Retina (tissue), 1 donor: Measurements from ENCODE around the gene TRIM28.
"Not testable (repeated sequence)": the region's sequence is repeated elsewhere in the genome, so short reads cannot be mapped to it uniquely, and the experiment has no call there.

Experiments
- DNase-seq: peaks from one replicate; pipeline ENCODE4 v3.0.0-alpha.2; 2016

The TRIM28 gene

DNA sequence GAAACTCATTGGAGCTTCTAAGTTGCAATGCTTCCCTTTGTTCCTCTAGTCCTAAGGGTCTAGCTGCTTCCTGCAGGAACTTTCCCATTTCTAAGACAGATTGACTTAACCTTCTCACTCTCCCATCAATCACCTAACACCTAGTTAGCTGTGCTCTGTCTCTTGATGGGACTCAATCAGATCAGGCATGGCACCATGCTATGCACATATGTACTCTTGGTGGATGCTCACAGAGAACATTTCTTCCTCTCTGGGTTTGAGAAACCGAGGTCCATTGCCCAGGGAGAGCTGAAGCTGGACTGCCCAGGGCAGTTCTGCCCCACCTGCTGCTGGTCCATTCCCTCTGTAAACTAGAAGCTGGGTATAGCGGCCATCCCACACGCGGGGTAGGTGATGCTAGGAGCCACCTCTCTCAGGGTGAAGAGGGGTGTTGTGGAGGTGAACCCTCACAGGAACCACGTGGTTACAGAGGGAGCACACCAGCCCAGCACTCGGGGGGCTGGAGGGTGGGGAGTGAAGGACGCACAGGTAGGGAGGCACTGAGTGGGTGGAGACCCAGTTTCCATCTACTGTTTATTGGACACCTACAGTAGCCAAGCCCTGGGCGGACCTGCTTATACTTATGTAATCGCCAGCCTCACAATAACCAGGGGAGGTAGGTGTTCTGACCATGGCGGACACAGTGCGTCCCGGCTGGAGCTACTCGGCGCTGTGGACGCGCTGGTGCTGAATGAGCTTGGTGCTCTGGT lies 17.7 kb downstream of the TRIM28 start:
- DNase-seq = no peak

DNA sequence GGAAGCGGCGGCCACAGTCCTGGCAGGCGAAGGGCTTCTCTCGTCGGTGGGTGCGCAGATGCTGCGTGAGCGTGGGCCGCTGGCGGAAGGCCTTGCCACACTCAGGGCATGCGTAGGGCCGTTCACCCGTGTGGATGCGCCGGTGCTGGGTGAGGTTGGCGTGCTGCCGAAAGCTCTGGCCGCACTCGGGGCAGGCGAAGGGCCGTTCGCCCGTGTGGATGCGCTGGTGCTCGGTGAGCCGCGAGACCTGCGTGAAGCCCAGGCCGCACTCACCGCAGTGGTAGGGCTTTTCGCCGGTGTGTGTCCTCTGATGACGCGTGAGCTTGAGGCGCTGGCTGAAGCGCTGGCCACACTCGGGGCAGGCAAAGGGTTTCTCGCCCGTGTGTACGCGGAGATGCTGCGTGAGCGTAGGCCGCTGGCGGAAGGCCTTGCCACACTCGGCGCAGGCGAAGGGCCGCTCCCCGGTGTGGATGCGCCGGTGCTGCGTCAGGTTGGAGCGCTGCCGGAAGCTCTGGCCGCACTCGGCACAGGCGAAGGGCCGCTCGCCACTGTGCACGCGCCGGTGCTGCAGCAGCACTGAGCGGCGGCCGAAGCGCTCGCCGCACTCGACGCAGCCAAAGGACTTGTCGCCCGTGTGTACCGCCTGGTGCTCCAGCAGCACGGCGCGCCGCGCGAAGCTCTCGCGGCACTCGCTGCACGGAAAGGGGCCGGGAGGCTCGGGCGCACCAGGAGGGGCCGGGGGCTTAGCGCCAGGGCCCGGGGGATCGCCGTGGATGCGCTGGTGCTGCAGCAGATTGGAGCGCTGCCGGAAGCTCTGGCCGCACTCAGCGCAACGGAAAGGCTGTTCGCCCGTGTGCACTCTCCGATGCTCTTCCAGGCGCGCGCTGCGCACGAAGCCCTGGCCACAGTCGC lies 18.5 kb downstream of the TRIM28 start:
- peak; percentile 87 for DNase-seq

DNA sequence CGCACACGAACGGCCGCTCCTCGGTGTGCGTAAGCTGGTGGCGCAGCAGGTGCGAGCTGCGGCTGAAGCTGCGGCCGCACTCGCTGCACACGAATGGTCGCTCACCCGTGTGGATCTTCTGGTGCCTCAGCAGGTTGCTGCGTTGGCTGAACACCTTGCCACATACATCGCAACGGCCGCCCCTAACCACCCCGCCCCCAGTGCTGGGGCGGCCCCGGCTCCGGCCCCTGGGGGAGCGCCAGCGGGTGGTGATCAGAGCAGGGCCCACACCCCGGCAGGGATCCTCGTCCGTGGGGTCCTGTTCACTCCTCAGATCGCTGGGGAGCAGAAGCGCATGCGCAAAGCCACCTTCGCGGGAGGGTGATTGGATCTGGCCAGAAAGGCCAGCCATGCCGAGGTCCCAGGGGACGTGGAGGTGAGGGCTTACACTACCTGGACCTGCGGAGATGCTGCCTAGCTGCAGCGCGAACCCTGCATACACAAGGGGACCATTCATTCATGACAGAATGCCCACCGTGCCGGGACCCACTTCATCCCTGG lies 19.2 kb downstream of the TRIM28 start:
- DNase-seq = peak; percentile 84

DNA sequence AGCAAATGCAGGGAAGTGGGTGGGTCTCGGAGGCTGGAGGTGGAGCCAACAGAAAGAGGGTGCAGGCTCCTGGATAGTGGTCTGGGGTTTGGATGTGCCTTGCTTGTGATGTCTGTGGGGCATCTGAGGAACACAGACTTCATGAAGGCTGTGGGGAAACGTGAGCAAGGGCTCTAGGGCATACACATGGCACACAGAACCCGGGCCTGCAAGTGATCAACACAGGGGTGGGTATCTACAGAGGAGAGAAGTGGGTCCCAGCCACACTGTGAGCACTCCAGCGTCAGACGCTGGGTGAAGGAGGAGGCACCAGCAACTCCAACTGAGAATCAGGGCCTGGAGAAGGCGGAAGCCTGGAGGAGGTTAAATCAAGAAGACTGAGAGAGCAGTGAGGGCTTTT lies 20.0 kb downstream of the TRIM28 start:
- DNase-seq = no peak

DNA sequence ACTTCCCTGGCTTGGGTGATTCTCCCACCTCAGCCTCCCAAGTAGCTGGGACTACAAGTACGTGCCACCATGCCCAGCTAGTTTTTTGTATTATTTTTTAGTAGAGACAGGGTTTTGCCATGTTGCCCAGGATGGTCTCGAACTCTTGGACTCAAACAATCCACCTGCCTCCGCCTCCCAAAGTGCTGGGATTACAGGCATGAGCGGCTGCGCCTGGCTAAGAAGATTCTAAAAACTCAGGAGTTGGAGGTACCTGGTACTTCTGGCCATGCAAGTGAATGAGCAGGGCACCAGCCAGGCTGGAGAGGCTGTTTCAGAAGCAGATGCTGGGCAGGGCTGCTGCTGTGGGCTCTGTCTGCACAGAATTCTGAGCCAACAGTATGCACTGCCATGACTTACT lies 23.1 kb downstream of the TRIM28 start:
- DNase-seq = no peak

DNA sequence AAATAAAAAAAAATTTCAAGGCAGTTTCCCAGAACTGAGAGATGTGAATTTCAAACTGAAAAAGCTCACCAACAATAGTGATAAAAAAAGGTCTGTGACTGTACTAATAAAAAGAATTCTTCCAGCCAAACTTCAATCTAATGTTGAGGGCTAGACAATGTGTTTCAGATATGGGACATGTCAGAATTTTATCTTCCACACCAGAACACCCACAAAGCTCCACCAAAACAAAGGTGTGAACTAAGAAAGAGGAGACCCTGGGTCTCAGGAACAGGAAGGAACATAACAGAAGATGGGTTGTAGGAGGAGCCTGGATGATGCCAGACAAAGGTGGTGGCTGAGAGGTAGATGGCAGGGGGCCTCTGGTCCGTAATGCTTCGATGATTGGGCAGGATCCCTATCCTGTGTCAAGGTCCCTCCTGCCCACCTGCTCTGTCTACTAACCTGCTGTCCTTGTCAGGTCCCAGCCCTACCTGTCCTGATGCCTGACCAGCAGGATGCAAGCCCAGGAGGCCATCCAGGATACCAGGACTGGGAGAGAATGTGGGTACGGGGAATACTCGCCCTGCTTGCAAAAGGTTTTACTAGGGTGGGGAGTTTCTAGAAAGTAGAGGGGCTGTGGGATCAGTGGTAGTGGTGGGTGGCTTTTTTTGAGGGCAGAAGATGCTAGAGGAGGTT lies 24.7 kb downstream of the TRIM28 start:
- DNase-seq = no peak

DNA sequence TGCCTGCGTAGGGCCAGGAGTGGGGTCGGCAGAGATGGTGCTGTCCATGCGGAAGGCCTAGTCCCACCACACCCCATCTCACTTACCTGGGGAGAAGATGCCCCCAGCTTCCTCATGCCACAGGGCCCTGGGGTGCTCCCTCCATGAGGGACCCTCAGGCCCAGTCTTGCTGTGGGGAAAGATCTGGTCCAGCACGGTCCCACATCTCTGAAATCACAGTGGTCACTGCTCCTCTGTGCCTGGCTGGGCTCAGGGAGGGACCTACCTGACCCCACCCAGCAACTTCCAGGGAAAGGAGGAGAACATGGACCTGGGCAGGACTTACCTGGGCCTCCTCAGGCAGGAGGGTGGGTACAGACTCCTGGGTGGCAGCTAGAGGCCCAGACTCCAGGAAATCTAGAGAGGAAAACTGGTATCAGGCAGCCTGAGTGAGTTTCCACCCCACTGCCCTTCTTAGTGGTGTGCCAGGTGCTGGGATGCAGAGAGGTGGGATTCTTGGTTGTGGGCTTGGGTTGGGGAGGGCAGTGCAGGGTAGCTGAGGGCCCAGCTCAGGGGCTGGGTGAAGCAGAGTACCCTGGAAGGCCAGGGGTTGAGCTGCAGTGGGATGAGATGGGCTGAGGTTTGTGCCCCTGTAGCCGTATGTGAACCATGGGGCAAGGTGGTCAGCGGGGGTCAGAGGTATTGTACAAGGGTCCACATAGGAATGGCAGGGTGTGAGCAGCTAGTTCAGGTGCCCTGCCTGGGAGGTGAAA lies 25.5 kb downstream of the TRIM28 start:
- DNase-seq = no peak

DNA sequence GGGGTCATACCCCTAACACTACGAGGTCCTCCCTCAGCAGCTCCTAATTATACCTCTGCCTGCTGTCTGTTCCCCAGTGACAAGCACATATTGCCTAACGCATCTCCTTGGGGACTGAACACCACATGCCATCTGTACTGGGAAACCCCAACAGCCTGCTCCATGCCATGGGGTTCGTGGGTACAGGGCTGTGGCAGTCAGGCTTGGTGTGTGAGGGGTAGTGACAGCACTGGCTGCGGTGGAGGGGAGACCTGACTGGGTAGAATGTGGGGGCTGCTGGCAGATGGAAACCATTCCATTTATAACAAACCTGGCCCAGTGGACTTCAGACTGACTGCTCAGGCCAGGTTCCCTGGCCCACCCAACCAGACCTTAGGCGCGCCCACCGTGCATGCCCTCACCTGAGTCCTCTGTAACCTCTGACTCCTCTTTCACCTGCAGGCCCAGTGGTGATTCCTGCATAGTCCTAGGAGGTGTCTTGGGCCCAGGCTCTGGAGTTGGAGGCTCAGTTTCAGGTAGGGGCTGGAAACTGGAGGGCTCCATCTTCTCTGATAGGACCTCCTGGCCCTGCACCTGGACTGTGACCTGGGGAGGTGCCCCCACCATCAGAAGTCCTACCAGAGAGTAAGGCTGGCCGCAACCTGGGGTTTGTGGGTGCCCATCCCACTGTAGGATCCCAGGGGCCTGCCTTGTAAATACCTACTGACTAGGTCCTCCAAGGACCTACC lies 26.2 kb downstream of the TRIM28 start:
- no peak for DNase-seq

DNA sequence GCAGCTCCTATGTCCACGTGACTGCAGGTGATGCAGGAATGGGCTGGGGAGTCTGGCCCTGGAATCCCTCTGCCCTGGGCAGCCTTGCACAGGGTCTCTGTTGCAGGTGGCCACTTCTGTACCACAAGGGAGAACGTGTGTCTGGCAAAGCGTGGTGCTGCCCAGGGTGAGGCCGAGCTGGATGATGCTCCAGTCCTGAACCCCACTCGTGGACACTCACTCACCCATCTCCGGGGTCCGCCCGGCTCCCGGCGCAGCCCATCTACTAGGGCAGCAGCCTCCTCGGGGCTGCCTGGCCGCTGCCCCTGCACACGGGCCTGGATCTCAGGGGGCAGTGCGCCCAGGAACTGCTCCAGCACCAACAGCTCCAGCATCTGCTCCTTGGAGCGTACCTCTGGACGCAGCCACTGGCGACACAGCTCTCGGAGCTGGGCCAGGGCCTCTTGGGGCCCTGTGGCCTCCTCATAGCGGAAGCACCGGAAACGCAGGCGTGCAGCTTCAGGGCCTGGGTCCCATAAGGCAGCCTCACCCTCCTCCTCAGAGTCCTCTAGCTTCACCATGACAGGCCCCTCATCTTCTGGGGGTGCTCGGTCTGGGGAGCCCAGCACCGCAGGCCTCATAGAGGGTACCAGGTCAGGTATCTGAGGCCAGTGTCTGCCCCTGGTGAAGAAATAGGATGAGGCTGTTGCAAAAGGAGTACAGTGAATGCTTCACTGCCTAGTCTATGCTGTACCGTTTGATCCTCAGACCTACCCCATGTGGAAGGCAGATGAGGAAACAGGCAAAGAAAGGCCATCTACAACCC lies 27.1 kb downstream of the TRIM28 start:
- DNase-seq = no peak

DNA sequence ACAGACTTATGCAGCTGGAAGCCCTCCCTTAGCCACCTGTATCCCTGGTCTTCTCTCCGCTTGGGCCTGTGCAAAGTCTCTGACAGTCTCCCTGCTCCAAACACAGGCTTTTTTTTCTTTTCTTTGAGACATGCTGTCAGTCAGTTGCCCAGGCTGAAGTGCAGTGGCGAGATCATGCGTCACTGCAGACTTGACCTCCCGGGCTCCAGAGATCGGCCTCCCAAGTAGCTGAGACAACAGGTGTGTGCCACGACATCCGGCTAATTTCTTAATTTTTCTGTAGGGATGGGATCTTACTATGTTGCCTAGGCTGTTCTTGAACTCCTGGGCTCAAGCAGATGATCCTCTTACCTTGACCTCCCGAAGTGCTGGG lies 27.7 kb downstream of the TRIM28 start:
- no peak for DNase-seq

DNA sequence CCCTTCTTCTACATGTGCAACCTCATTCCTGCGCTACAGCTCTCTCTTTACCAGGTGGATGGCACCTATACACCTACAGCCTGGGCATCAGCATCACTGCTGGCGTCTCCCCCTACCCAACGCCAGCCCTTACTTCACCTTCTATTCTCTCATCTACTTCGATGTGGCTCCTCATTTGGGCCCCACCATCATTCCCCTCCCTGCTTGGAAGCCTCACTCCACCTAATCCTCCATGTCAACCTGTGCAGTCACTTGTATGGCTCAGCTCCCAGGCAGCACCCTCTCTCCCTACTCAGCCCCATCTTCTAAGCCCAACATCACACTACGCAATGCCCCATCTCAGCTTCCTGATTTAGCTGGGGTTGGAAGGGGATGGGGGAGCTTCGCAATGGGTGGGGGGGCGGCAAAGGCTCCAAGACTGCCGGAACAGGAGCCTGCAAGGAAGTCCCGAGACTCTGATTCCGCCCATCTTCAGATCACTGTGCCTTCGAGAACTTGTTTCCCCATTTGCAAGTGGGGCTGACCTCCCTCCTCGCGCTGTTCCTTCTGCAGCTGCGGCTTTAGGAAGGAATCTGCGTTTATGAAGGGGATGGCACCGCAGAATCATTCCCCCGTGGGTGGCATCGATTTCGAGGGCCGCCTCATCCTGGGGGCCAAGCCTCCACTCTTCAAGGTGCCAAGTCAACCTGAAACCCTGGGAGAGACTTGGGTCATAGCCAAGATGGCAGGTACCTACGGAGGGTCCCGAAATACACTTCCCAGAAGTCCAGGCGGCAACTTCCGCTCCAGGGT lies 28.4 kb downstream of the TRIM28 start:
- no peak for DNase-seq

DNA sequence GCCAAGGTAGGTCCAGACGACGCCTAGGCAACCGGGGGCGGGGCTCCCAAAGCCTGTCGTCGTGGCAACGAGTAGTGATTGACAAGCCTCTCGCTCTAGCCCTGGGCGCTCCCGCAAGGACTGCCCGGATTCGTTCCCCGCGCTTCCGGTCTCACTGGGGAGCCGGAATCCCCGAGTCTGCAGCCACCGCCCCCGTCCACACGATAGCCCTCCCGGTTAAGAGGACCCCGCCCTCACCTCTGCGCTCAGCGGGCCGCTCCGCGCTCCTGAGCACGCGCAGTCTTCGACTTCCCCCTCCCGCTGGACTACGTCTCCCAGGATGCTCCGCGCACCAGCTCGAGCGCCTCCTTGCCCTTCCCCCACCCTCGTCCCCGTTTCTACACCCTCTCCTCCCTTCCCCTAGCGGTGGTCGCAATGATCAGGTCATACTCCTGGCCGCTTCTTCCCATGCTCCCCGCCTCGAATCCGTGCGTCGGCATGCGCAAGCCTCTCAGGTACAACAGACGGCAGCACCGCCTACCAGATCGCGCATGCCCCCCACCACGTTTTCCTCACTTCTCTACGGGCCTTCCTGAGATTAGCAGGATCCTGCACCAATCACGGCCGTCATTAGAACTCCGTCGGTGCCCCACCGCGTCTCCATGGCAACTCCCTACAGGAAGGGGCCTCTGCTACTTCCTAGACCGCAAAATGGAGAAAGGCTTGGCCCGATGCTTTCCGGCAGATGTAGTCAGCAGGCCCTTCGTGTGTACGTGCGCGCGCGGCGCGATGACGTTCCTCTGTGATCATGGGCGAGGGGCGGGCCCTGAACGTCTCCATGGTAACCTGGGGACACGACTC lies 29.2 kb downstream of the TRIM28 start, which contains the start of gene MZF1:
TSS of gene MZF1 (minus strand) at position 518 of the 840 bp plus-strand sequence. CDS start 1,946 bp downstream, outside the sequence.
- peak; percentile 99 for DNase-seq

DNA sequence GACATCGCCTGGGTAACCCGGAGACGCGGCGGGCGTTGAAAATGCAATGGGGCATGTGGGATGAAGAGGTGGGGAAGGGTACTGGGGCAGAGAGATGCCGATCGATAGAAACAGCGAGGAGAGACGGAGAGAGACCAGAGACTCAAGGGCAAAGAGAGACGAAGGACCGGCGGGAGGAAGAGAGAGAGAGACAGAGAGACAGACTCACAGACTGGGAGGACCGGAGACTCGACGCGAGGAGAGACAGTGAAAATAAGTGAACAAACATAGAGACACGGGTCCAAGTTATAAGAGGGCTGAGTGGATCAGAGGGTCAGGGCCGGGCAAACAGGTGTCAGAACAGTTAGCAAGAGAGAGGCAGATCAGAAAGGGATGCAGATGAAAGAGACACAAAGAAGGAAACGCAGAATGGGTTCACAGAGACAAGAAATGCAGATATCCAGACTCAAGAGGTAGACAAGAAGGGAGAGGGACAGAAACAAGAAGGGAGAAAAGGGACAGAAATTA lies 29.8 kb downstream of the TRIM28 start:
- DNase-seq = no peak

DNA sequence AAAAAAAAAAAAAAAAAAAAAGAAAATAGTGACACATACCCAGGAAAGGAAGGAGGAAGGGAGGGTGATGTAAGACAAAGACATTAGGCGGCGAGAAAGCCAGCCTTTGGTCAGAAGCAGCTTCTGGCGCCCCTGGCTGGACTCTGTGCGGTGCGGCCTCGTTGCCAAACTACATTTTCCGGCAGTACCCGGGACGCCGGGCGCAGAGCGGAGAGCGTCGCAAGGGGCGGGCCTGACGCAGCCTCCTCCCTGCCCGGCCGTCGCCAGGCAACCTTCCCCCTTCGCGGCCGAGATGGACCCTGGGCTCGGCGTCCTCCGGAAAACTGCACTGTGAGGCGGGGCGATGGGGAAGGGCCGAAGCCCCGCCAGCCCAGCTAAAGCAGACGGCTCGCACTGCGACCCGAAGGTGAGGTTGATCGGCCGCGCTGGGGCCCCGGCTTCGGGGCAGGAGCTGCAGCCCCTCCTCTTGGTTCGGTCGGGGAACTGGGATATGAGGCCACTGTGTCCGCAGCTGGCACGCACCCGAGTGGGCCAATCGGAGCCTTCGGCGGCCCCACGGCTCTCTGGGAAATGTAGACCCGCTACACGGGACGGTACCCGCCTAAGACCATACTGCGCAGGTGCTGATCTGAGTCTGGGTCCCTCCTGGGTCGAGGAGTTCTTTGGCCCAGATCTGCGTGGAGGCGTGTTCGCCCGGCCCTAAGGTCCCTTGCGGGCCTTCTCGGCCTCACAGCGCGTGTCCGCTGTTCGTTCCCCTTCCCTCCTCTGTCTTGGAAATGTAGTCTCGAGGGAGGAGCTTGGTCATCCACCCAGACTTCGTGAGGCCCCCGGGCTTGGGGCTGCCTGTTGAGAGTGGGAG lies 31.5 kb downstream of the TRIM28 start:
- peak; percentile 99 for DNase-seq

DNA sequence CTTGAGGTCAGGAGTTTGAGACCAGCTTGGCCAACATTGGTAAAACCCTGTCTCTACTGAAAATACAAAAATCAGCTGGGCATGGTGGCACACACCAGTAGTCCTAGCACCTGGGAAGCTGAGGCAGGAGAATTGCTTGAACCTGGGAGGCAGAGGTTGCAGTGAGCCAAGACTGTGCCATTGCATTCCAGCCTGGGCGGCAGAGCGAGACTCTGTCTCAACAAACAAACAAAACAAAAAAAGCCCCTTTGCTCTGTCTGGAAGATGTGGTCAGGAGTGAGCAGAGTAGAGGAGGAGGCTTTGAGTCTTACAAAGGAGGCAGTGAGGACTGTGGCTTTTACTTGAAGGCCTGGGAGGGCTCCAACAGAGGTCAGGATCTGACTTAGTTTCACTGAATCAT lies 33.7 kb downstream of the TRIM28 start:
- not testable (repeated sequence) for DNase-seq

DNA sequence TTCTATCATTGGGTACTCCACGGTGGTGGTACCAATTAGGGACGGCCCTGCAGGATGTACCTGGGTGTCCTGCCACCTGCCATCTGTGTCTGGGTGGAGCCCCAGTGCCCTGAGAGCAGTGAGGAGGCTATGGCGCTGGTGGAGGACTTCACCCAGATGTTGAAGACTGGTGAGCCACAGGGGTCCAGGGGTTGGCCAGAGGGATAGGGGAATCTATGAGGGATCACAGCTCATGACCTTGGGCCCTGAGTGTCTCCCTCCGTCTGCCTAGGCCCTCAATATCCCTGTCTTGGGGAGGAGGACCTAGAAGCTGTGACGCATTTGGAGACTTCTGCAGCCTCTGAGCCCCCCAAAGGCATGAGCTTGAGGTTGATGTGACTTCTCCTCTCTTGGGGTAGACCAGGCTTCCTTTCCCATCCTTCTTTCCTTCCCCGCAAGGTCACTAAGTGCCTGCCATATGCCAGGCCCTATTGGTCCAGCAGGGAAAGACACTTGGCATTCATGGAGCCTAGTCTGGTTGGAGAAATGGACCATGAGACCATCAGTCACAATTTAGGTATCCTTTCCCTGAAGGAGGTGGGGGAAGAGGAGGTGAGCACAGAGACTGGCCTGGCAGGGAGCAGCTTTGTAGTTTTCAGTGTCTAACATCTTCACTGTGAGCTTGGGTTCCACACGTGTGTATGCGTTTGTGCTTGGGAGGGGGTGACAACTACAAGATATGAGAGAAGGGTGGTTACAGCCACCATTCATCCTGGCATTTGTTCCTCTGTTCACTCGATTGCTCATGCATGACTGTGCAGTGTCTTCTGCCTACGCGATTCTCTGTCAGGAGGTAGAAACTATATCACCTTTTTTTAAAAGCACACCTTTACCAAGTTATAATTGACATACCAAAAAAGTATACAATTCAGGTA lies 34.4 kb downstream of the TRIM28 start:
- DNase-seq = no peak
